ENCODE data around the gene PPP2R2D.
"Not testable (repeated sequence)": the region's sequence is repeated elsewhere in the genome, so short reads cannot be mapped to it uniquely, and the experiment has no call there.

The PPP2R2D gene

GRCh38 chr10:131979336-131979735 lies 78.5 kb downstream of the PPP2R2D start:
- DNase-seq: no peak

GRCh38 chr10:131979821-131980270 lies 79.0 kb downstream of the PPP2R2D start:
- DNase-seq: no peak

- no peak for DNase-seq
Measured at GRCh38 chr10:131980321-131980720, 79.5 kb downstream of the PPP2R2D start.

- DNase-seq: no peak
Measured at GRCh38 chr10:131980761-131981428, 80.1 kb downstream of the PPP2R2D start.

- DNase-seq: peak; percentile 96
Measured at GRCh38 chr10:131981429-131982184, 80.8 kb downstream of the PPP2R2D start, which contains the start of gene BNIP3. Gene BNIP3, minus strand, starts transcription at chr10:131981923. Its CDS starts 117 bp downstream, at chr10:131981806.

GRCh38 chr10:131982185-131982756 lies 81.5 kb downstream of the PPP2R2D start:
- no peak for DNase-seq

GRCh38 chr10:131982796-131983195 lies 82.0 kb downstream of the PPP2R2D start:
- DNase-seq: no peak

- DNase-seq: no peak
Measured at GRCh38 chr10:131983780-131984179, 83.0 kb downstream of the PPP2R2D start.

- DNase-seq: not testable (repeated sequence)
Measured at GRCh38 chr10:131986851-131987250, 86.0 kb downstream of the PPP2R2D start.

- not testable (repeated sequence) for DNase-seq
Measured at GRCh38 chr10:131987301-131987700, 86.5 kb downstream of the PPP2R2D start.

- not testable (repeated sequence) for DNase-seq
Measured at GRCh38 chr10:131987786-131988185, 87.0 kb downstream of the PPP2R2D start.

- no peak for DNase-seq
Measured at GRCh38 chr10:131991726-131992125, 90.9 kb downstream of the PPP2R2D start.

- DNase-seq: no peak
Measured at GRCh38 chr10:131993275-131993674, 92.5 kb downstream of the PPP2R2D start.

GRCh38 chr10:131994435-131994834 lies 93.6 kb downstream of the PPP2R2D start:
- no peak for DNase-seq

- no peak for DNase-seq
Measured at GRCh38 chr10:131996466-131997365, 95.9 kb downstream of the PPP2R2D start.

- DNase-seq: no peak
Measured at GRCh38 chr10:131997366-131998049, 96.7 kb downstream of the PPP2R2D start.

GRCh38 chr10:131998050-131998844 lies 97.4 kb downstream of the PPP2R2D start:
- DNase-seq: no peak

GRCh38 chr10:131998845-131999681 lies 98.3 kb downstream of the PPP2R2D start:
- no peak for DNase-seq

- DNase-seq: no peak
Measured at GRCh38 chr10:132001238-132001972, 100.6 kb downstream of the PPP2R2D start.

GRCh38 chr10:132002004-132002403 lies 101.2 kb downstream of the PPP2R2D start:
- no peak for DNase-seq
